VCaP (cell line): ENCODE results near the gene PPFIA1.

Experiments
- H3K27ac ChIP-seq: fragments of 450-650 bp; 2 replicates; pipeline ENCODE4 v1.5.1; 2017
- TF ChIP-seq, protein P1 (sequence below): fragments of 450-650 bp; conservative IDR thresholded peaks from 2 replicates; pipeline ENCODE4 v1.5.1; 2017; ENCODE audit warnings: mild to moderate bottlenecking, moderate library complexity

Gene PPFIA1

DNA sequence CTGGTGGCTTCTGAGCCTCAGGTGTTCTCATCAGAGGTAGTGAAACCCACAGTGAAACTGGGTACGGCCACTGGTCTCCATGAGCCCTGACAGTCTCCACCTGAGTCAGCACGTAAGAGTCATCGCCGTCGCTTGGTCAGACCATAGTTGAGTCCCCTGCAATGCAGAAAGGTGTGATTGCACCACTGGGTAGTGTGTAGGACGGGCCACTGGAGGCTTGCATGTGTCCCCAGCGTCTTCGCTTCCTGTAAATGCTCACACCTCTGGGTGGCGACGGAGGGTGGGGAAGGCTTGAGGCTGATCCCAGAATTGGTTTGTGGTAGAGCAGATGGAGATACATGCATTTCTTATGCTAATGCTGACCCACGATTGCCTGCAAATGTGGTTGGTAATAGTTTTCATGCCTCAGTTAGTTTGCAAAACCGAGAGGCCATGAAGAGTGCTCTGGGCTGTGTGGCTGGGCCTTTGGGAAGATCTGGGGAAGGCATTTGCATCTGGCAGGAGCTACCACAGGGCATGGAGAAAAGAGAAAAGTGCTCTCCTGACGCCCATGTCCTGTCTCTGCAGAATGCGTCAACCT, 154.4 kb downstream of the PPFIA1 start:
- H3K27ac ChIP-seq, result no peak overlapping the region
- TF ChIP-seq, protein P1, sequence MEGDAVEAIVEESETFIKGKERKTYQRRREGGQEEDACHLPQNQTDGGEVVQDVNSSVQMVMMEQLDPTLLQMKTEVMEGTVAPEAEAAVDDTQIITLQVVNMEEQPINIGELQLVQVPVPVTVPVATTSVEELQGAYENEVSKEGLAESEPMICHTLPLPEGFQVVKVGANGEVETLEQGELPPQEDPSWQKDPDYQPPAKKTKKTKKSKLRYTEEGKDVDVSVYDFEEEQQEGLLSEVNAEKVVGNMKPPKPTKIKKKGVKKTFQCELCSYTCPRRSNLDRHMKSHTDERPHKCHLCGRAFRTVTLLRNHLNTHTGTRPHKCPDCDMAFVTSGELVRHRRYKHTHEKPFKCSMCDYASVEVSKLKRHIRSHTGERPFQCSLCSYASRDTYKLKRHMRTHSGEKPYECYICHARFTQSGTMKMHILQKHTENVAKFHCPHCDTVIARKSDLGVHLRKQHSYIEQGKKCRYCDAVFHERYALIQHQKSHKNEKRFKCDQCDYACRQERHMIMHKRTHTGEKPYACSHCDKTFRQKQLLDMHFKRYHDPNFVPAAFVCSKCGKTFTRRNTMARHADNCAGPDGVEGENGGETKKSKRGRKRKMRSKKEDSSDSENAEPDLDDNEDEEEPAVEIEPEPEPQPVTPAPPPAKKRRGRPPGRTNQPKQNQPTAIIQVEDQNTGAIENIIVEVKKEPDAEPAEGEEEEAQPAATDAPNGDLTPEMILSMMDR, result no peak

DNA sequence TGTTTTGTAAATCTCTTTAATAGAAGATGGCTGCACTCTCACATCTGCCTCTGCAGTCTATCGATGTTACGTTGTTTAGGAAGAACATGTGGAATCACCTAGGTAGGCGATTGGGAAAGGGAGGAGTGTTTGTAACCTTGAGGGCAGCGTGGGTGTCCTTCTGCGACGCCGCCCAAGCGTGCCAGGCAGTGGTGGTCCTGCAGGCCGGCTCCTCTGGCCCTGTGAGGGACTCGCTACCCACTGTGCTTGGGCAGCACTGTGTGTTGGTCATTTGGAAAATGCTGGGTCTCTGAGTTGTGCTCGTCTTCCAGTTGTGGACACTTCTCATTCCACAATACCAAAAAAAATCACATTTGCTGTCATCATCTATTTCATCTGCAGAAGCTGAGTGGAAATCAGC, 156.9 kb downstream of the PPFIA1 start:
- TF ChIP-seq, protein P1, result no peak
- H3K27ac ChIP-seq, result no peak overlapping the region

DNA sequence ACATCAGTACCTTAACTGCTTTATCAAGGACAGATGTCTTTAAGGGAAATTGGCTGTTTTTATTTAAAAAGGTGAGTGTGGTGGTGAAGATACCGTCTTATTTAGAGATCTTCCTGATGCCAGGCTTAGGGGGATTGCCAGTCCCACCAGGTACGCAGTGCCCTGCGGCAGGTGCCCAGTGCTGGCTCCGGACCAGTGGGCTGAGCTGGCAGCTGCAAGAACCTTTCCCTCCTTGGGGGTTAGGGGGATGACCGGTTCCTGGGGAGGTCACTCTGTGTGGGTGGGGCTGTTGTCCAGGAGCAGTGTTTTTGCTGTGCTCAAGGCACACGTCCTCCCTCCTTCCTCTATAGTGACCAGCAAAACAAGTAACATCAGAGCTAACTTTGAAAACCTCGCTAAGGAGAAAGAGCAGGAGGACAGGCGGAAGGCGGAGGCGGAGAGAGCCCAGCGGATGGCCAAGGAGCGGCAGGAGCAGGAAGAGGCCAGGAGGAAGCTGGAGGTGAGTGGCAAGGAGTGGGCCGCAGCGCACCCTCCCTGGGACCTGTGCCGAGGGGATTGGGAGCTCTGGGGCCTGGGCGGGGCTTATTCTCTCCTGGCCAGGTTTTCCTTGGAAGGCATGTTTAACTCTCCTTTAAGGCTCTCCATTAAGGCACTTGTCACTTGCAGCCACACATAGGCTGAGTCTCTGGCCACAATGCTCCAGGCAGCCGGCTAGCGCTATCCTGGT, 158.4 kb downstream of the PPFIA1 start:
- TF ChIP-seq, protein P1, result no peak
- no peak overlapping the region for H3K27ac ChIP-seq

DNA sequence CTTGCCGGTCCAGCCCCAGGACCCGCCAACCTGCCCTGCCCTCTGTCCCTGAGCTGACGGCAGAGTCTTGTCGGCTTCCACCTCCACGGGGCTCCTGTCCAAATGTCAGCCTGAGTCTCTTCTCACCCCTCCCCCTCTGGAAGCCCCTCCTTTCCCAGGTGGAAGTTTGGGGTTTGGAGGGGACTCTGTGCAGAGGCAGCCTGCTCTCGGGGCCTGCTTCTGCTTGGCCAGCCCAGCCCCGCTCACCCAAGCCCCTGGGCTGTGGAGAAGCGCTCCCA, 158.9 kb downstream of the PPFIA1 start:
- H3K27ac ChIP-seq, result no peak overlapping the region
- TF ChIP-seq, protein P1, result no peak

DNA sequence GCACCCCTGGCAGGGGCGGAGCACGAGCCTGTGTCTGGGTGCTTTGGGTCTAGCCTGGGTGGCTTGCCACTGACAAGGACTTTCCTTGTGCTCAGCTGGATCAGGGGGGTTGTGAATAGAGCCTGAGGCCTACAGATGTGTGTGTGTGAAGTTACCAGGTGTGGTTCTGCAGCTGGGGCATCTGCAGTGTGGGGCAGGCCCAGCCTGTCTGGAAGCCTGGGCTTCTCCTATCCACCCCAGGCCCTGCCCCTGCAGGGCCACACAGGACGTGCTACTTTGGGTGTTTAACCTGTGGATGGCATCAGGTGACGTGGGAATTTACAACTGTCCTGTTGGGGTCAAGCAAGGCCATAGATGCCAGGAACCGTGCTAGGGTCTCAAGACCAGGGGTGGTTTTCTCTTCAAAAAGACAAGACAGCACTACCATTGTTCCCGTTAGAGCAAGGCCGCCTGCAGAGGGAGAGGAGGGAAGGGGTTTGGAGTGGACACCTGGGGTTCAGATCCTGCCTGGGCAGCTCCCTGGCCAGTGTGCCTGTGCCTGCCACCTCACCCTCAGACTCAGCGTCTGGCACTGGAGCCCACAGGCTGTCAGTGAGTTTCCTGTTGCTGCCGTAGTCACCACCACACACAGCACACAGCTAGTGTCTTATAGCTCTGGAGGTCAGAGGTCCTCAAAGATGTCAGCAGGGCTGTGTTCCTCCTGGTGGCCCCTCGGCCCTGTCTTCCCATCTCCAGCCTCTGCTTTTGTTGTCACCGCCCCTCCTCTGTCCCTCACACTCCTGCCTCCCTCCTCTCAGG, 159.4 kb downstream of the PPFIA1 start:
- H3K27ac ChIP-seq, result no peak overlapping the region
- TF ChIP-seq, protein P1, result no peak

DNA sequence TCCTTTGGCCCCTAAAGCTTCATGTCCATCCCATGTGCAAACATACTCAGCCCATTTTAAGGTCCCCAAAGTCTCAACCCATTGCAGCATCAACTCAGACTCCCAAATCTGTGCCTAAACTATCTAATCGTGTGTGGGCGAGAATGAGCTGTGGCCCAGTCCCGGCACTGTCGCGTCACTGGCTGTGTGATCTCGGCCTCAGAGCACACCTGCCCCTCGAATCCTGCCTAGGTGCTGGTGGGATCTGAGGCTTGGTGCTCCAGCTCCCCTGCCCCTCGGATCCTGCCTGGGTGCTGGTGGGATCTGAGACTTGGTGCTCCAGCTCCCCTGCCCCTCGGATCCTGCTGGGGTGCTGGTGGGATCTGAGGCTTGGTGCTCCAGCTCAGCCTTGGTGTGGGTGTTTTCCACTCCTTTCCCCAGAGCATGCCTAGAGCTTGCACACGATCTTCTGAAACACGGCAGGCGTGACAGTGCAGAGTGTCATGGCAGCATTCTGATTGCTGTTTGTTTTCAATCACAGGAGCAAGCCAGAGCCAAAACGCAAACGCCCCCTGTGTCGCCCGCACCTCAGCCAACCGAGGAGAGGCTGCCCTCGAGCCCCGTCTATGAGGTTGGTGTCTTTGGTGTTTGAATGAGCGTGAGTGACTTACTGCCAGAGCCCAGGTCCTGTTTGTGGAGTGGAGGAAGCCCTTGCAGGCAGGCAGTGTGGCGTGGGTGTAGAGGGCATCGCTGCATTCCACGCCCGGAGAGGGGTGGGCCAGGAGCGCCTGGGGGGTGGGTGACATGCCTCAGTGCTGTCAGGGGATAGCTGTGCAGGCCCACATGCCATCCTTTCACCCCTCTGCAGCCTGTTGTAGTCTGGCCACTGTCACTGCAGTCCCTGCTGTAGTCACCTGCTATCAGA, 160.4 kb downstream of the PPFIA1 start:
- TF ChIP-seq, protein P1, result no peak
- H3K27ac ChIP-seq, result no peak overlapping the region

DNA sequence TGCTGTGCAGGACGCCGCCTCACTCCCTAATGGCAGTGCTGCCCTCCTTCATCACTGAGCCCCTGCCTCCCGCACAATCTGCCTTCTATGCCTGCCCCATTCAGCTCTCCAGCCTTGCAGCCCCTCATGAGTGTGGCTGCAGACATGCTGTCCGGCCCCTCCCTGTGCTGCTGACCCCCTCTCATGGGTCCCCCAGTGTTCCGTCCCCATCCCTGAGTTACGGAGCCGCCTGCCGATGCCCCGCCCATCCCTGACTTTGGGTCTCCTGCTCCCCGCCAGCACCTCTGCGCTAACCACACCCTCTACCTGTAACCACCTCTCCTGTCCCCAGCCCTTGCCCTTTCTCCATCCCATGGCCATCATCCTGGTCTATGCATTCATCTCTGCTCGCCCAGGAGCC, 161.1 kb downstream of the PPFIA1 start:
- H3K27ac ChIP-seq, result no peak overlapping the region
- TF ChIP-seq, protein P1, result no peak
